Panc1 (cell line): ENCODE results near the gene C3orf80. TPM values are rescaled to one million over a fixed set of nuclear protein-coding genes. Genes with fewer than 3 reads are reported as not detected.

ENCODE experiments used
- ATAC-seq: fragments of 200-7000 bp; cut with Tn5 transposase; 2 replicates; pipeline ENCODE4 v1.9.1; 2020; ENCODE audit warnings: mild to moderate bottlenecking, moderate library complexity
- BruUV-seq: library from RNA; stranded (reverse); fragments of 400-500 nt; replicated peaks from 2 replicates; lab custom pipeline; 2021; lab: Mats Ljungman, UMichigan
- CTCF ChIA-PET: fragments of 300-600 bp; sonication (Branson Sonifier 250); formaldehyde crosslinking; loops from one replicate; lab custom pipeline; 2022; ENCODE audit warnings: antibody characterized with exemption; lab: Charles Lee
- POLR2A ChIA-PET: fragments of 300-600 bp; sonication (Branson Sonifier 250); formaldehyde crosslinking; loops from one replicate; lab custom pipeline; 2022; ENCODE audit warnings: antibody characterized with exemption; lab: Charles Lee
- DNase-seq: peaks from one replicate; pipeline ENCODE4 v3.0.0-alpha.2; 2010; ENCODE audit warnings: low read depth, low spot score
- H3K27ac ChIP-seq: 2 replicates; pipeline ENCODE4 v1.5.1; 2011; ENCODE audit warnings: mild to moderate bottlenecking, low read length, inconsistent platforms
- H3K27me3 ChIP-seq: fragments of 200-500 bp; sonication (Bioruptor generic); 2 replicates; pipeline ENCODE4 v1.6.0; 2014; ENCODE audit warnings: low read length, inconsistent platforms; ENCODE audit not compliant: control insufficient read depth, insufficient read depth
- H3K36me3 ChIP-seq: fragments of 200-500 bp; sonication (Bioruptor generic); 2 replicates; pipeline ENCODE4 v1.5.1; 2014; ENCODE audit warnings: inconsistent platforms, mild to moderate bottlenecking, low read length, moderate library complexity; ENCODE audit not compliant: control insufficient read depth, insufficient read depth
- H3K4me1 ChIP-seq: 2 replicates; pipeline ENCODE4 v1.5.1; 2011; ENCODE audit warnings: inconsistent platforms, mild to moderate bottlenecking, low read length, moderate library complexity; ENCODE audit not compliant: control insufficient read depth, insufficient read depth
- H3K4me3 ChIP-seq, 2 experiments: 2 replicates each; pipeline ENCODE4 v1.5.1; 2011 to 2012; ENCODE audit warnings: low read depth in 2 of 2, low read length in 2 of 2, mild to moderate bottlenecking in 2 of 2, inconsistent platforms in 1 of 2, moderate library complexity in 1 of 2
- H3K9me3 ChIP-seq: fragments of 200-500 bp; sonication (Bioruptor generic); 2 replicates; pipeline ENCODE4 v1.5.1; 2014; ENCODE audit warnings: low read depth, mild to moderate bottlenecking, inconsistent platforms, low read length, moderate library complexity; ENCODE audit not compliant: control insufficient read depth, insufficient read depth
- POLR2AphosphoS5 ChIP-seq: IDR thresholded peaks from 2 replicates; pipeline ENCODE4 v1.6.1; 2012; ENCODE audit warnings: mild to moderate bottlenecking, low read depth, low read length, moderate library complexity
- SIN3A ChIP-seq: IDR thresholded peaks from 2 replicates; pipeline ENCODE4 v1.6.1; 2012; ENCODE audit warnings: low read depth, mild to moderate bottlenecking, low read length, moderate library complexity, borderline replicate concordance; ENCODE audit not compliant: insufficient read depth
- TCF7L2 ChIP-seq: IDR thresholded peaks from 2 replicates; pipeline ENCODE4 v1.6.1; 2011; ENCODE audit warnings: mild to moderate bottlenecking, low read depth, low read length, inconsistent platforms
- in situ Hi-C: cut with HindIII; loops from 2 replicates; pipeline ENCODE4 v1.10.0; 2016; ENCODE audit warnings: low sequenced_read_pairs, low pct_unique_long_range_greater_than_20kb
- intact Hi-C: fragments of 100-400 bp; cut with micrococcal nuclease; formaldehyde crosslinking; loops from one replicate; pipeline ENCODE4 v1.10.0; 2022; ENCODE audit not compliant: unreplicated experiment
- total RNA-seq: library from RNA; stranded (reverse); gene quantifications from one replicate; pipeline ENCODE4 v1.2.1, GENCODE V29; 2021; ENCODE audit not compliant: unreplicated experiment
- TF ChIP-seq, protein P1 (sequence below), 2 experiments: IDR thresholded peaks; 2 replicates each; pipeline ENCODE4 v1.6.1; 2011 to 2012; ENCODE audit warnings: low read depth in 2 of 2, control low read depth in 1 of 2, low read length in 1 of 2, mild to moderate bottlenecking in 1 of 2, moderate library complexity in 1 of 2; ENCODE audit not compliant: insufficient read depth in 1 of 2
- TF ChIP-seq, protein P2 (sequence below): fragments of 450-650 bp; IDR thresholded peaks from 2 replicates; pipeline ENCODE4 v1.5.1; 2017; ENCODE audit warnings: mild to moderate bottlenecking

The C3orf80 gene
- total RNA-seq, 1 experiment from 2014 or later: 0.05 TPM

DNA sequence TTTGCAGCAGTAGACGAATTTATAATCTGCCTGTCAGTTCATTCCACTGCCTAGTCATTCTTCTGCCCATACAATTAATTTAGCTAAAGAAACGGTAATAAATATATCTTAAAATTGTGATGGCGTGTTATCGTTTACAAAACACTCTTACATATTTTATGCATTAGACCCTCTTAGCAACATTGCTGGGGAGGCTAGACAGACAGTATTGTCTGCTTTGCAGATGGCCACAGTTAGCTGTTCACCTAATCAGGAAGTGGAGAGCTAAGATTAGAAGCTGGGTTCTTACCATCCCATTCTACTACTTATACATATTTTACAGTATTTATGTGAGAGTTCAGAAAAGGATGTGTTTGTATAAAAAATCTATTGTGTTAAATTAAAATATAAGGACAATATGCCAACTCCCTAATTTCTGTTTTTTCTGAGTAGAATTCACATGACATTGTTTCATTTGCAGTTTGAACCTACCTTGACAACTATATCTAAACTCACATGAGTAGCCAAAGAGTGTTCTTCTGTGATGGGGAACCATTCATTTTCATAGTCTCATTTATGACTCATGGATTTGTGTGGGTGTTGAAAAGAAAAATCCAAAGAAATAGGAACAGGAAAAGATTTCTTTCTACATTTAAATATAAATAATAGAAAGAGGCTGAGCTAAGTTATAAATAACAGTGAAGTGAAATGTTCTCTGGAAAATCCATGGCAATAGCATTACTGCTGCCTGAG, 41.7 kb upstream of the C3orf80 start:
- POLR2A ChIA-PET: no interaction called here
- intact Hi-C loops: no loop called here
- H3K36me3 ChIP-seq: no peaks in the 10 kb centered on the region
- CTCF ChIA-PET: no interaction called here
- no peak overlapping the region for H3K4me3 ChIP-seq
- DNase-seq (no peak), ATAC-seq (no peak)
- H3K27ac ChIP-seq: no peak overlapping the region
- in situ Hi-C loops: no loop called here
- no TSS peak for BruUV-seq
- H3K9me3 ChIP-seq: no peaks in the 10 kb centered on the region
- peaks cover 8% of the 10 kb centered on the region for H3K27me3 ChIP-seq
- TF ChIP-seq, protein P1, sequence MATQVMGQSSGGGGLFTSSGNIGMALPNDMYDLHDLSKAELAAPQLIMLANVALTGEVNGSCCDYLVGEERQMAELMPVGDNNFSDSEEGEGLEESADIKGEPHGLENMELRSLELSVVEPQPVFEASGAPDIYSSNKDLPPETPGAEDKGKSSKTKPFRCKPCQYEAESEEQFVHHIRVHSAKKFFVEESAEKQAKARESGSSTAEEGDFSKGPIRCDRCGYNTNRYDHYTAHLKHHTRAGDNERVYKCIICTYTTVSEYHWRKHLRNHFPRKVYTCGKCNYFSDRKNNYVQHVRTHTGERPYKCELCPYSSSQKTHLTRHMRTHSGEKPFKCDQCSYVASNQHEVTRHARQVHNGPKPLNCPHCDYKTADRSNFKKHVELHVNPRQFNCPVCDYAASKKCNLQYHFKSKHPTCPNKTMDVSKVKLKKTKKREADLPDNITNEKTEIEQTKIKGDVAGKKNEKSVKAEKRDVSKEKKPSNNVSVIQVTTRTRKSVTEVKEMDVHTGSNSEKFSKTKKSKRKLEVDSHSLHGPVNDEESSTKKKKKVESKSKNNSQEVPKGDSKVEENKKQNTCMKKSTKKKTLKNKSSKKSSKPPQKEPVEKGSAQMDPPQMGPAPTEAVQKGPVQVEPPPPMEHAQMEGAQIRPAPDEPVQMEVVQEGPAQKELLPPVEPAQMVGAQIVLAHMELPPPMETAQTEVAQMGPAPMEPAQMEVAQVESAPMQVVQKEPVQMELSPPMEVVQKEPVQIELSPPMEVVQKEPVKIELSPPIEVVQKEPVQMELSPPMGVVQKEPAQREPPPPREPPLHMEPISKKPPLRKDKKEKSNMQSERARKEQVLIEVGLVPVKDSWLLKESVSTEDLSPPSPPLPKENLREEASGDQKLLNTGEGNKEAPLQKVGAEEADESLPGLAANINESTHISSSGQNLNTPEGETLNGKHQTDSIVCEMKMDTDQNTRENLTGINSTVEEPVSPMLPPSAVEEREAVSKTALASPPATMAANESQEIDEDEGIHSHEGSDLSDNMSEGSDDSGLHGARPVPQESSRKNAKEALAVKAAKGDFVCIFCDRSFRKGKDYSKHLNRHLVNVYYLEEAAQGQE (IDR thresholded peaks at IDR 0.05; ENCODE audit: insufficient read depth in 1 of 2, low read depth in 2 of 2, low read length in 1 of 2): no peak
- no peak for TF ChIP-seq SIN3A
- TF ChIP-seq, protein P2, sequence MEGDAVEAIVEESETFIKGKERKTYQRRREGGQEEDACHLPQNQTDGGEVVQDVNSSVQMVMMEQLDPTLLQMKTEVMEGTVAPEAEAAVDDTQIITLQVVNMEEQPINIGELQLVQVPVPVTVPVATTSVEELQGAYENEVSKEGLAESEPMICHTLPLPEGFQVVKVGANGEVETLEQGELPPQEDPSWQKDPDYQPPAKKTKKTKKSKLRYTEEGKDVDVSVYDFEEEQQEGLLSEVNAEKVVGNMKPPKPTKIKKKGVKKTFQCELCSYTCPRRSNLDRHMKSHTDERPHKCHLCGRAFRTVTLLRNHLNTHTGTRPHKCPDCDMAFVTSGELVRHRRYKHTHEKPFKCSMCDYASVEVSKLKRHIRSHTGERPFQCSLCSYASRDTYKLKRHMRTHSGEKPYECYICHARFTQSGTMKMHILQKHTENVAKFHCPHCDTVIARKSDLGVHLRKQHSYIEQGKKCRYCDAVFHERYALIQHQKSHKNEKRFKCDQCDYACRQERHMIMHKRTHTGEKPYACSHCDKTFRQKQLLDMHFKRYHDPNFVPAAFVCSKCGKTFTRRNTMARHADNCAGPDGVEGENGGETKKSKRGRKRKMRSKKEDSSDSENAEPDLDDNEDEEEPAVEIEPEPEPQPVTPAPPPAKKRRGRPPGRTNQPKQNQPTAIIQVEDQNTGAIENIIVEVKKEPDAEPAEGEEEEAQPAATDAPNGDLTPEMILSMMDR: no peak
- no peak for TF ChIP-seq POLR2AphosphoS5
- TF ChIP-seq TCF7L2: no peak
- no peaks in the 10 kb centered on the region for H3K4me1 ChIP-seq

DNA sequence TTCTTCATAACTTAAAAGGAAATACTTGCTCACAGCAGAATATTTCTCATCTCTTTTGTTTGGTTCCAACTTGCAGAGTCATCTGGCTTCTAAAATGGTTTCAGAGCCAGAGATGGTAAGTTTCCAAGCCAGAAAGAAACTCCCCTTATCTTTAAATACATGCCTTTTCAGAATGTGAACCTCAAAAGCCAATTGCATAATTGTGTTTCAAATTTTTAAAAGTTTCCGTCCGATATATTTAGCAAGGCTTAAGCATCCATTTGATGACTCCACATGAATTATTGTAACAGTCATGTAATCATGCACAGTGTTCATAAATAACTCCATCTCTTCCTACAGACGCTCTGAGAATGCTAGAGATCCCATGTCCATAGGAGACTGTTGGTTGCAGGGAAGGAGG, 40.6 kb upstream of the C3orf80 start:
- Histone ChIP-seq H3K27ac (no peak overlapping the region), H3K27me3 (peaks cover 8% of the 10 kb centered on the region), H3K9me3 (no peaks in the 10 kb centered on the region), H3K4me1 (no peaks in the 10 kb centered on the region), H3K36me3 (no peaks in the 10 kb centered on the region), H3K4me3 (no peak overlapping the region)
- ChIA-PET CTCF (no interaction called here), POLR2A (no interaction called here)
- TF ChIP-seq SIN3A (no peak), POLR2AphosphoS5 (no peak), TCF7L2 (no peak)
- TF ChIP-seq, protein P2: no peak
- TF ChIP-seq, protein P1 (IDR thresholded peaks at IDR 0.05; ENCODE audit: insufficient read depth in 1 of 2, low read depth in 2 of 2, low read length in 1 of 2): no peak
- DNase-seq (no peak), ATAC-seq (no peak)
- intact Hi-C loops: no loop called here
- in situ Hi-C loops: no loop called here
- BruUV-seq: no TSS peak
